WTC11 (cell line): ENCODE data around the gene PTPA. TPM values are rescaled to one million over a fixed set of nuclear protein-coding genes. Genes with fewer than 3 reads are reported as not detected.

Source experiments
- ATAC-seq: fragments of 200-7000 bp; cut with Tn5 transposase; 2 replicates; pipeline ENCODE4 v1.10.0; 2021; ENCODE audit warnings: mild to moderate bottlenecking, moderate library complexity
- CTCF ChIA-PET: fragments of 300-600 bp; sonication (Branson Sonifier 250); formaldehyde crosslinking; loops from one replicate; lab custom pipeline; 2021; ENCODE audit warnings: antibody characterized with exemption; lab: Charles Lee
- POLR2A ChIA-PET: fragments of 350-600 bp; sonication (Branson Sonifier 250); formaldehyde crosslinking; loops from one replicate; lab custom pipeline; 2021; ENCODE audit warnings: antibody characterized with exemption; lab: Charles Lee
- DNase-seq: peaks from one replicate; pipeline ENCODE4 v3.0.0; 2021; ENCODE audit warnings: low spot score
- H3K27ac Mint-ChIP-seq: 2 replicates; pipeline ENCODE4 v1.8.0; 2021; ENCODE audit warnings: mixed read lengths
- H3K27me3 Mint-ChIP-seq: 2 replicates; pipeline ENCODE4 v1.8.0; 2021; ENCODE audit warnings: low read depth, mild to moderate bottlenecking, moderate library complexity, mixed read lengths
- H3K36me3 Mint-ChIP-seq: 2 replicates; pipeline ENCODE4 v1.8.0; 2021; ENCODE audit warnings: mixed read lengths
- H3K4me1 Mint-ChIP-seq: 2 replicates; pipeline ENCODE4 v1.8.0; 2022; ENCODE audit warnings: mixed read lengths
- H3K4me3 Mint-ChIP-seq: 2 replicates; pipeline ENCODE4 v1.8.0; 2021; ENCODE audit warnings: mild to moderate bottlenecking, moderate library complexity, mixed read lengths
- H3K9me3 Mint-ChIP-seq: 2 replicates; pipeline ENCODE4 v1.8.0; 2021; ENCODE audit warnings: mixed read lengths
- CREM ChIP-seq: sonication (generic); formaldehyde crosslinking; IDR thresholded peaks from 2 replicates; pipeline ENCODE4 v1.8.1; 2022; ENCODE audit warnings: mild to moderate bottlenecking, missing genetic modification reagents, moderate library complexity
- FOXK1 ChIP-seq: sonication (generic); formaldehyde crosslinking; IDR thresholded peaks from 2 replicates; pipeline ENCODE4 v1.8.0; 2022; ENCODE audit warnings: mild to moderate bottlenecking, moderate library complexity, missing genetic modification reagents
- FOXP1 ChIP-seq: sonication (generic); formaldehyde crosslinking; IDR thresholded peaks from 2 replicates; pipeline ENCODE4 v1.8.0; 2022; ENCODE audit warnings: missing genetic modification reagents, mild to moderate bottlenecking, moderate library complexity, borderline replicate concordance
- JAZF1 ChIP-seq: fragments of 250-450 bp; sonication (Bioruptor Pico); IDR thresholded peaks from 2 replicates; pipeline ENCODE4 v1.9.0; 2021; ENCODE audit warnings: moderate library complexity, mild to moderate bottlenecking, inconsistent platforms
- JUN ChIP-seq: sonication (generic); formaldehyde crosslinking; IDR thresholded peaks from 2 replicates; pipeline ENCODE4 v1.8.0; 2023; ENCODE audit warnings: mild to moderate bottlenecking, missing genetic modification reagents
- KAT7 ChIP-seq: sonication (generic); formaldehyde crosslinking; IDR thresholded peaks from 2 replicates; pipeline ENCODE4 v1.8.1; 2023; ENCODE audit warnings: missing genetic modification reagents, mild to moderate bottlenecking, borderline replicate concordance
- MXD4 ChIP-seq: fragments of 250-450 bp; sonication (Bioruptor Pico); IDR thresholded peaks from 2 replicates; pipeline ENCODE4 v1.8.0; 2021; ENCODE audit warnings: mild to moderate bottlenecking, moderate library complexity, borderline replicate concordance
- MYBL2 ChIP-seq: sonication (generic); formaldehyde crosslinking; IDR thresholded peaks from 2 replicates; pipeline ENCODE4 v1.8.1; 2023; ENCODE audit warnings: mild to moderate bottlenecking, moderate library complexity, missing genetic modification reagents
- NR1H2 ChIP-seq: sonication (generic); formaldehyde crosslinking; IDR thresholded peaks from 2 replicates; pipeline ENCODE4 v1.9.0; 2021; ENCODE audit warnings: mild to moderate bottlenecking, moderate library complexity, missing genetic modification reagents
- PRRX2 ChIP-seq: fragments of 250-450 bp; sonication (Bioruptor Pico); IDR thresholded peaks from 2 replicates; pipeline ENCODE4 v1.8.0; 2021; ENCODE audit warnings: mild to moderate bottlenecking
- ZNF416 ChIP-seq: fragments of 250-450 bp; sonication (Bioruptor Pico); IDR thresholded peaks from 2 replicates; pipeline ENCODE4 v1.9.0; 2021; ENCODE audit warnings: mild to moderate bottlenecking, inconsistent platforms
- total RNA-seq: library from RNA; stranded (reverse); gene quantifications from 3 replicates; pipeline ENCODE4 v1.2.3, GENCODE V29; 2021
- TF ChIP-seq, protein P1 (sequence below): fragments of 250-450 bp; sonication (Bioruptor Pico); IDR thresholded peaks from 2 replicates; pipeline ENCODE4 v1.9.0; 2021; ENCODE audit warnings: moderate library complexity, mild to moderate bottlenecking, inconsistent platforms, borderline replicate concordance
- TF ChIP-seq, protein P2 (sequence below): sonication (generic); formaldehyde crosslinking; IDR thresholded peaks from 2 replicates; pipeline ENCODE4 v1.8.1; 2022; ENCODE audit warnings: low read depth, mild to moderate bottlenecking, moderate library complexity, missing genetic modification reagents, borderline replicate concordance
- TF ChIP-seq, protein P3 (sequence below): sonication (generic); formaldehyde crosslinking; IDR thresholded peaks from 2 replicates; pipeline ENCODE4 v1.8.1; 2023; ENCODE audit warnings: mild to moderate bottlenecking, missing genetic modification reagents, moderate library complexity
- TF ChIP-seq, protein P4 (sequence below): fragments of 200-600 bp; IDR thresholded peaks from 2 replicates; pipeline ENCODE4 v1.8.0; 2022; ENCODE audit warnings: antibody characterized with exemption
- TF ChIP-seq, protein P5 (sequence below): sonication (generic); formaldehyde crosslinking; IDR thresholded peaks from 2 replicates; pipeline ENCODE4 v1.8.0; 2022; ENCODE audit warnings: mild to moderate bottlenecking, missing genetic modification reagents

PTPA gene
- total RNA-seq, 1 experiment from 2014 or later, result 186 TPM

DNA sequence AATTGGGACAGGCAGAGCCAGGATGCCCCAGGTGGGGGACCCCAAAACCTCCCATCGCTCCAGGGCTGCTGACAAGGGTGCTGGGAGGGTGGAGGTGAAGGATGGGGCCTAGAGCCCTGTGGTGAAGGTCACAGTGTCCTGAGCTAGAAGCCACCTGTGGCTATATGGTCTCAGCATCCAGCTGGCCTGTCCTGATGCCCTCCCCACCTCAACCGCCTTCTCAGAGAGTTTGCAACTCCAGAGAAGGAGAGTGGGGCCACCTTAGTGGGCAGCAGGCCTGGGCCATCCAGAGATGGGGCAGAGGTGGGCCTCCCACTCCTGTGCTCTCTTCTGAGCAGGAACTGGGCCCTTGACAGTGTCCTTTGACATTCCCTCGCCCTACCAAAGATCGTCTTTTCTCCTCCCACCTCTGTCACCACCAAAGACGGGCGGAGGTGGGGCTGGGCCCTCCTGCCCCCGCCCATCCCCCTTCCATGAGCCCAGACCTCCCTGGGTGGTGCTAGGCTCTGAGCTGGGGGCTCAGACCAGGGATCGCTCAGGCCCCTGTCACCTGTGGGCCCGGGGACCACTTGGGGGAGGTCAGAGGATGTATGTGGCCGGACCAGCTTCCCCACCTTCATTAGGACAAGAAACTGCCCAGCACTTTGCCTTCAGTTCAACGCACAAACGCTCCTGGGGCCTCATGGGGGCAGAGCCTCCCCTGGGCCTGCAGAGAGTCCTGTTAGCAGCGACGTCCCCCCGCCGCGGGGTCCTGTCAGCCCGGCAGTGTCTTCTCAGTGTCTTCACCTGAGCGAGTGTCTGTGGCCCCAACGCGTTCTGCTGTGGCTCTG is 40.3 kb upstream of the PTPA start:
- ChIA-PET POLR2A (interaction anchor here (1.4 kb wide), 1 partner anchor 10 kb away, joined by 5 read pairs; the partner anchor contains the start of gene DOLPP1), CTCF (interaction anchor here (0.6 to 2.4 kb wide), 5 partner anchors 9 to 338 kb away, joined by 3 to 10 read pairs (median 4); partner anchors contain the start of genes DOLPP1 and SH3GLB2)
- peak overlapping the region; percentile 85 for H3K27ac Mint-ChIP-seq
- H3K36me3 Mint-ChIP-seq, result peaks cover 12% of the 10 kb centered on the region
- peaks cover 28% of the 10 kb centered on the region for H3K4me1 Mint-ChIP-seq
- H3K9me3 Mint-ChIP-seq, result no peaks in the 10 kb centered on the region
- DNase-seq (no peak), ATAC-seq (peak; percentile 7)
- no peaks in the 10 kb centered on the region for H3K27me3 Mint-ChIP-seq
- peak overlapping the region; percentile 62 for H3K4me3 Mint-ChIP-seq
- TF ChIP-seq MYBL2 (CRISPR knock-in tag), result no peak
- TF ChIP-seq JAZF1 (CRISPR knock-in tag), result no peak
- TF ChIP-seq MXD4 (CRISPR knock-in tag), result no peak
- no peak for TF ChIP-seq JUN (CRISPR knock-in tag)
- no peak for TF ChIP-seq NR1H2 (CRISPR knock-in tag)
- no peak for TF ChIP-seq ZNF416 (CRISPR knock-in tag)
- TF ChIP-seq, protein P1, sequence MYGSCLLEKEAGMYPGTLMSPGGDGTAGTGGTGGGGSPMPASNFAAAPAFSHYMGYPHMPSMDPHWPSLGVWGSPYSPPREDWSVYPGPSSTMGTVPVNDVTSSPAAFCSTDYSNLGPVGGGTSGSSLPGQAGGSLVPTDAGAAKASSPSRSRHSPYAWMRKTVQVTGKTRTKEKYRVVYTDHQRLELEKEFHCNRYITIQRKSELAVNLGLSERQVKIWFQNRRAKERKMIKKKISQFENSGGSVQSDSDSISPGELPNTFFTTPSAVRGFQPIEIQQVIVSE (CRISPR knock-in tag), result no peak
- TF ChIP-seq, protein P2, sequence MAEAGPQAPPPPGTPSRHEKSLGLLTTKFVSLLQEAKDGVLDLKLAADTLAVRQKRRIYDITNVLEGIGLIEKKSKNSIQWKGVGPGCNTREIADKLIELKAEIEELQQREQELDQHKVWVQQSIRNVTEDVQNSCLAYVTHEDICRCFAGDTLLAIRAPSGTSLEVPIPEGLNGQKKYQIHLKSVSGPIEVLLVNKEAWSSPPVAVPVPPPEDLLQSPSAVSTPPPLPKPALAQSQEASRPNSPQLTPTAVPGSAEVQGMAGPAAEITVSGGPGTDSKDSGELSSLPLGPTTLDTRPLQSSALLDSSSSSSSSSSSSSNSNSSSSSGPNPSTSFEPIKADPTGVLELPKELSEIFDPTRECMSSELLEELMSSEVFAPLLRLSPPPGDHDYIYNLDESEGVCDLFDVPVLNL, result no peak
- TF ChIP-seq KAT7 (CRISPR knock-in tag), result no peak

DNA sequence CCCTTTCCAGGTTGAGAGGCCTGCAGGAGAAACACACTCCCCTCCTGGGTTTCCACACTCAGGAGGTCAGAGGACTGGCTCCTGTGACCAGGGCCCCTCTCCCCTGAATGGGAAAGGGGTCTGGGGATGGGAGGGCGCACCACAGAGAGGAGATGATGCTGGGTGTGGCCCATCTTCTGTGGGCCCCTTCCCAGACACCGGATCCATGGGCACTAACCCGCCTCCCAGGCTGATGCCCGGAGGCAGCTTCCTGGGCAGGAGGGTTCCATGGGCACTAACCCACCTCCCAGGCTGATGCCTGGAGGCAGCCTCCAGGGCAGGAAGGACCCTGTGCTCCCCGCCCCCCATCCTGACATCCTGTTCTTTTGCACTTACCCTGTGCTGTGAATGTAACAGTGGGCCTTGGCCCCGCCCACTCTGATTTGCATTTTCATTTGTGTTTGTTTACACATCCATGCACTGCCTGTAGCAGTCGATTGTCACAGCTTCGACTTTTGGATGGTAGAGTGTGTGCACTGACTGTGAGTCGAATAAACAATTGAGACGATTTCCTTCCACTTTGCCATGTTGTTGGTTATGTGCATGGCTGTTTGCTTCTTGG is 39.6 kb upstream of the PTPA start:
- TF ChIP-seq, protein P3, sequence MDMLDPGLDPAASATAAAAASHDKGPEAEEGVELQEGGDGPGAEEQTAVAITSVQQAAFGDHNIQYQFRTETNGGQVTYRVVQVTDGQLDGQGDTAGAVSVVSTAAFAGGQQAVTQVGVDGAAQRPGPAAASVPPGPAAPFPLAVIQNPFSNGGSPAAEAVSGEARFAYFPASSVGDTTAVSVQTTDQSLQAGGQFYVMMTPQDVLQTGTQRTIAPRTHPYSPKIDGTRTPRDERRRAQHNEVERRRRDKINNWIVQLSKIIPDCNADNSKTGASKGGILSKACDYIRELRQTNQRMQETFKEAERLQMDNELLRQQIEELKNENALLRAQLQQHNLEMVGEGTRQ (CRISPR knock-in tag), result no peak
- TF ChIP-seq, protein P4, sequence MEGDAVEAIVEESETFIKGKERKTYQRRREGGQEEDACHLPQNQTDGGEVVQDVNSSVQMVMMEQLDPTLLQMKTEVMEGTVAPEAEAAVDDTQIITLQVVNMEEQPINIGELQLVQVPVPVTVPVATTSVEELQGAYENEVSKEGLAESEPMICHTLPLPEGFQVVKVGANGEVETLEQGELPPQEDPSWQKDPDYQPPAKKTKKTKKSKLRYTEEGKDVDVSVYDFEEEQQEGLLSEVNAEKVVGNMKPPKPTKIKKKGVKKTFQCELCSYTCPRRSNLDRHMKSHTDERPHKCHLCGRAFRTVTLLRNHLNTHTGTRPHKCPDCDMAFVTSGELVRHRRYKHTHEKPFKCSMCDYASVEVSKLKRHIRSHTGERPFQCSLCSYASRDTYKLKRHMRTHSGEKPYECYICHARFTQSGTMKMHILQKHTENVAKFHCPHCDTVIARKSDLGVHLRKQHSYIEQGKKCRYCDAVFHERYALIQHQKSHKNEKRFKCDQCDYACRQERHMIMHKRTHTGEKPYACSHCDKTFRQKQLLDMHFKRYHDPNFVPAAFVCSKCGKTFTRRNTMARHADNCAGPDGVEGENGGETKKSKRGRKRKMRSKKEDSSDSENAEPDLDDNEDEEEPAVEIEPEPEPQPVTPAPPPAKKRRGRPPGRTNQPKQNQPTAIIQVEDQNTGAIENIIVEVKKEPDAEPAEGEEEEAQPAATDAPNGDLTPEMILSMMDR, result no peak
- TF ChIP-seq FOXK1 (peak; percentile 82), KAT7 (CRISPR knock-in tag) (0 out of 2 replicates have a peak, but pooled peaks have one; percentile 44), FOXP1 (CRISPR knock-in tag) (peak; percentile 18; the same call in 1 of the 2 replicates), CREM (0 out of 2 replicates have a peak, but pooled peaks have one; percentile 20), PRRX2 (CRISPR knock-in tag) (no peak)
- TF ChIP-seq, protein P5, sequence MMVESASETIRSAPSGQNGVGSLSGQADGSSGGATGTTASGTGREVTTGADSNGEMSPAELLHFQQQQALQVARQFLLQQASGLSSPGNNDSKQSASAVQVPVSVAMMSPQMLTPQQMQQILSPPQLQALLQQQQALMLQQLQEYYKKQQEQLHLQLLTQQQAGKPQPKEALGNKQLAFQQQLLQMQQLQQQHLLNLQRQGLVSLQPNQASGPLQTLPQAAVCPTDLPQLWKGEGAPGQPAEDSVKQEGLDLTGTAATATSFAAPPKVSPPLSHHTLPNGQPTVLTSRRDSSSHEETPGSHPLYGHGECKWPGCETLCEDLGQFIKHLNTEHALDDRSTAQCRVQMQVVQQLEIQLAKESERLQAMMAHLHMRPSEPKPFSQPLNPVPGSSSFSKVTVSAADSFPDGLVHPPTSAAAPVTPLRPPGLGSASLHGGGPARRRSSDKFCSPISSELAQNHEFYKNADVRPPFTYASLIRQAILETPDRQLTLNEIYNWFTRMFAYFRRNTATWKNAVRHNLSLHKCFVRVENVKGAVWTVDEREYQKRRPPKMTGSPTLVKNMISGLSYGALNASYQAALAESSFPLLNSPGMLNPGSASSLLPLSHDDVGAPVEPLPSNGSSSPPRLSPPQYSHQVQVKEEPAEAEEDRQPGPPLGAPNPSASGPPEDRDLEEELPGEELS (CRISPR knock-in tag), result peak; percentile 57; the same call in 1 of the 2 replicates
- Mint-ChIP-seq H3K27me3 (no peaks in the 10 kb centered on the region), H3K9me3 (no peaks in the 10 kb centered on the region), H3K4me1 (peaks cover 28% of the 10 kb centered on the region), H3K4me3 (peak overlapping the region; percentile 62), H3K27ac (peak overlapping the region; percentile 97), H3K36me3 (peaks cover 11% of the 10 kb centered on the region)
- DNase-seq, result peak; percentile 92
- peak; percentile 90 for ATAC-seq
- ChIA-PET CTCF (interaction anchor here (0.6 to 2.4 kb wide), 5 partner anchors 9 to 43 kb away, joined by 3 to 10 read pairs (median 4); partner anchors contain the start of genes DOLPP1 and SH3GLB2), POLR2A (interaction anchor here (0.7 to 1.4 kb wide), 4 partner anchors 9 to 1142 kb away, joined by 3 to 5 read pairs (median 3); partner anchors contain the start of gene DOLPP1)
